IMR-90 (cell line): Measurements from ENCODE around the gene BLVRB. TPM values are rescaled to one million over a fixed set of nuclear protein-coding genes. Genes with fewer than 3 reads are reported as not detected.

ENCODE experiments used
- ATAC-seq: fragments of 200-7000 bp; cut with Tn5 transposase; 2 replicates; pipeline ENCODE4 v1.9.1; 2020; ENCODE audit warnings: low read depth, mild to moderate bottlenecking, moderate library complexity
- BruUV-seq: library from RNA; stranded (reverse); fragments of 400-500 nt; replicated peaks from 2 replicates; lab custom pipeline; 2021; lab: Mats Ljungman, UMichigan
- CTCF ChIA-PET: fragments of 300-600 bp; formaldehyde crosslinking; extraction: SDS; loops from one replicate; lab custom pipeline; 2021; ENCODE audit warnings: antibody characterized with exemption; lab: Yijun Ruan, JAX
- POLR2A ChIA-PET: fragments of 300-600 bp; sonication (Branson Sonifier 250); formaldehyde crosslinking; loops from one replicate; lab custom pipeline; 2022; ENCODE audit warnings: antibody characterized with exemption; ENCODE audit not compliant: unreplicated experiment; lab: Charles Lee
- DNase-seq: peaks from one replicate; pipeline ENCODE4 v3.0.0; 2013
- H2AFZ ChIP-seq: replicated peaks from 2 replicates; pipeline ENCODE3; 2013; ENCODE audit warnings: low read length, mild to moderate bottlenecking; ENCODE audit not compliant: poor library complexity
- H2AK5ac ChIP-seq: 2 replicates; pipeline ENCODE4 v1.6.1; 2013; ENCODE audit warnings: low read depth, low read length, inconsistent platforms
- H2AK9ac ChIP-seq: replicated peaks from 2 replicates; pipeline ENCODE3; 2013; ENCODE audit warnings: mild to moderate bottlenecking, low read depth, low read length, moderate library complexity; ENCODE audit not compliant: poor library complexity
- H2BK120ac ChIP-seq: 2 replicates; pipeline ENCODE4 v1.6.1; 2013; ENCODE audit warnings: low read depth, low read length, inconsistent platforms
- H2BK15ac ChIP-seq: 3 replicates; pipeline ENCODE4 v1.6.1; 2013; ENCODE audit warnings: low read depth, low read length, inconsistent platforms
- H2BK20ac ChIP-seq: 2 replicates; pipeline ENCODE4 v1.6.1; 2013; ENCODE audit warnings: low read depth, mild to moderate bottlenecking, inconsistent platforms, low read length, moderate library complexity
- H2BK5ac ChIP-seq: 2 replicates; pipeline ENCODE4 v1.6.1; 2013; ENCODE audit warnings: mild to moderate bottlenecking, low read depth, low read length, inconsistent platforms; ENCODE audit not compliant: poor library complexity, severe bottlenecking
- H3K14ac ChIP-seq: replicated peaks from 2 replicates; pipeline ENCODE4 v1.6.1; 2013; ENCODE audit warnings: low read depth, low read length, inconsistent platforms
- H3K18ac ChIP-seq: 2 replicates; pipeline ENCODE4 v1.6.1; 2013; ENCODE audit warnings: low read depth, low read length, control low read depth
- H3K23ac ChIP-seq: 2 replicates; pipeline ENCODE4 v1.6.1; 2013; ENCODE audit warnings: low read depth, low read length, inconsistent platforms
- H3K27ac ChIP-seq: 2 replicates; pipeline ENCODE4 v1.5.1; 2013; ENCODE audit warnings: mild to moderate bottlenecking, control low read depth, low read length; ENCODE audit not compliant: insufficient read depth
- H3K27me3 ChIP-seq: 2 replicates; pipeline ENCODE4 v1.6.1; 2013; ENCODE audit warnings: low read length; ENCODE audit not compliant: control insufficient read depth, insufficient read depth
- H3K36me3 ChIP-seq: 2 replicates; pipeline ENCODE4 v1.6.1; 2013; ENCODE audit warnings: low read length, mixed read lengths; ENCODE audit not compliant: control insufficient read depth, insufficient read depth
- H3K4ac ChIP-seq: 2 replicates; pipeline ENCODE4 v1.6.1; 2013; ENCODE audit warnings: low read depth, low read length, inconsistent platforms
- H3K4me1 ChIP-seq: 2 replicates; pipeline ENCODE4 v1.6.1; 2013; ENCODE audit warnings: low read length, mixed read lengths; ENCODE audit not compliant: control insufficient read depth, insufficient read depth
- H3K4me2 ChIP-seq: 2 replicates; pipeline ENCODE4 v1.6.1; 2013; ENCODE audit warnings: low read depth, mild to moderate bottlenecking, control low read depth, low read length, moderate library complexity
- H3K4me3 ChIP-seq: 2 replicates; pipeline ENCODE4 v1.5.1; 2013; ENCODE audit warnings: low read depth, mild to moderate bottlenecking, control low read depth, low read length, moderate library complexity; ENCODE audit not compliant: insufficient read depth
- H3K56ac ChIP-seq: 2 replicates; pipeline ENCODE4 v1.6.1; 2013; ENCODE audit warnings: low read length, inconsistent platforms; ENCODE audit not compliant: insufficient read depth; ENCODE audit errors: extremely low read depth
- H3K79me1 ChIP-seq, 2 experiments: 2 replicates each; pipeline ENCODE4 v1.6.1; 2013; ENCODE audit warnings: low read length in 2 of 2, inconsistent platforms in 1 of 2, low read depth in 1 of 2
- H3K9ac ChIP-seq: 2 replicates; pipeline ENCODE4 v1.6.1; 2013; ENCODE audit warnings: low read depth, low read length, control low read depth
- H3K9me1 ChIP-seq: 2 replicates; pipeline ENCODE4 v1.6.1; 2013; ENCODE audit warnings: low read length, inconsistent platforms; ENCODE audit not compliant: insufficient read depth
- H3K9me3 ChIP-seq: 2 replicates; pipeline ENCODE4 v1.6.1; 2013; ENCODE audit warnings: low read length; ENCODE audit not compliant: control insufficient read depth, insufficient read depth
- H4K20me1 ChIP-seq: 2 replicates; pipeline ENCODE4 v1.6.1; 2013; ENCODE audit warnings: low read length, inconsistent platforms; ENCODE audit not compliant: insufficient read depth
- H4K5ac ChIP-seq: 2 replicates; pipeline ENCODE4 v1.6.1; 2013; ENCODE audit warnings: mild to moderate bottlenecking, low read depth, low read length, control low read depth
- H4K8ac ChIP-seq, 2 experiments: 2 replicates each; pipeline ENCODE4 v1.6.1; 2013; ENCODE audit warnings: low read depth in 2 of 2, low read length in 2 of 2, control low read depth in 1 of 2, inconsistent platforms in 1 of 2
- H4K91ac ChIP-seq: 2 replicates; pipeline ENCODE4 v1.6.1; 2013; ENCODE audit warnings: low read depth, low read length, inconsistent platforms; ENCODE audit not compliant: insufficient read depth
- CTCF ChIP-seq: conservative IDR thresholded peaks from 2 replicates; pipeline ENCODE4 v1.5.1; 2012; ENCODE audit warnings: mild to moderate bottlenecking, low read depth, low read length, improper control_type of control experiment
- ELK1 ChIP-seq: fragments of 150-350 bp; IDR thresholded peaks from 2 replicates; pipeline ENCODE4 v1.6.1; 2016; ENCODE audit warnings: low read depth, mild to moderate bottlenecking, low read length, moderate library complexity, borderline replicate concordance
- FOS ChIP-seq: fragments of 150-350 bp; IDR thresholded peaks from 2 replicates; pipeline ENCODE4 v1.6.1; 2016; ENCODE audit warnings: low read depth, low read length
- MAFK ChIP-seq: IDR thresholded peaks from 2 replicates; pipeline ENCODE4 v1.6.1; 2012; ENCODE audit warnings: low read depth, low read length, improper control_type of control experiment
- MAZ ChIP-seq: IDR thresholded peaks from 2 replicates; pipeline ENCODE4 v1.6.1; 2012; ENCODE audit warnings: low read depth, mild to moderate bottlenecking, low read length, improper control_type of control experiment, moderate library complexity, borderline replicate concordance
- MXI1 ChIP-seq: IDR thresholded peaks from 2 replicates; pipeline ENCODE4 v1.6.1; 2012; ENCODE audit warnings: low read depth, mild to moderate bottlenecking, low read length, moderate library complexity, borderline replicate concordance
- NFE2L2 ChIP-seq: fragments of 150-350 bp; IDR thresholded peaks from 2 replicates; pipeline ENCODE4 v1.6.1; 2016; ENCODE audit warnings: low read depth, mild to moderate bottlenecking, low read length
- POLR2A ChIP-seq: IDR thresholded peaks from 2 replicates; pipeline ENCODE4 v1.6.1; 2012; ENCODE audit warnings: mild to moderate bottlenecking, low read depth, low read length
- RFX5 ChIP-seq: IDR thresholded peaks from 2 replicates; pipeline ENCODE4 v1.8.0; 2012; ENCODE audit warnings: low read depth, mild to moderate bottlenecking, low read length, moderate library complexity
- SMC3 ChIP-seq: fragments of 150-350 bp; IDR thresholded peaks from 2 replicates; pipeline ENCODE4 v1.6.1; 2016; ENCODE audit warnings: low read depth, mild to moderate bottlenecking, antibody characterized with exemption, low read length, moderate library complexity
- USF2 ChIP-seq: fragments of 150-350 bp; IDR thresholded peaks from 2 replicates; pipeline ENCODE4 v1.6.1; 2017; ENCODE audit warnings: mild to moderate bottlenecking, antibody characterized with exemption, low read length, low read depth
- WGBS, 2 experiments: methylation state at CpG; one replicate each; pipeline versions ENCODE4 v1.1.5 to v1.1.7; 2013; ENCODE audit warnings: missing lambda C conversion rate in 2 of 2; ENCODE audit not compliant: insufficient read length in 1 of 2; ENCODE audit errors: extremely low coverage in 2 of 2; 5-methylcytosine and 5-hydroxymethylcytosine counted together
- dilution Hi-C: fragments of 300-500 bp; cut with HindIII; formaldehyde crosslinking; loops from one replicate; pipeline ENCODE4 v1.14.3; 2018; ENCODE audit warnings: low sequenced_read_pairs; ENCODE audit not compliant: unreplicated experiment
- in situ Hi-C: fragments of 300-500 bp; cut with MboI; formaldehyde crosslinking; loops from 3 replicates; pipeline ENCODE4 v1.14.3; 2019; ENCODE audit warnings: low sequenced_read_pairs, inconsistent platforms, mixed read lengths
- intact Hi-C: fragments of 100-400 bp; cut with micrococcal nuclease; formaldehyde crosslinking; loops from 2 replicates; pipeline ENCODE4 v1.10.0; 2022
- polyA plus RNA-seq, 3 experiments: library from polyadenylated mRNA; depleted of rRNA; stranded (reverse); fragments of >200 nt; gene quantifications; 2 replicates each; pipeline ENCODE4 v1.2.3, GENCODE V29; 2012; ENCODE audit warnings: low replicate concordance in 1 of 3
- total RNA-seq: library from RNA; depleted of rRNA; stranded (reverse); fragments of >200 nt; gene quantifications from 2 replicates; pipeline ENCODE4 v1.2.3, GENCODE V29; 2012

The BLVRB gene
- total and polyA plus RNA-seq, 2 of the 4 experiments (the other 2 are of a cell fraction) = 65.2 to 102 TPM

- Histone ChIP-seq H4K91ac (no peak overlapping the region), H3K27me3 (peaks cover 47% of the 10 kb centered on the region), H4K8ac (no peak overlapping the region), H3K56ac (no peak overlapping the region), H2AK5ac (no peak overlapping the region), H3K9ac (no peak overlapping the region), H3K4ac (no peak overlapping the region), H3K14ac (no peak overlapping the region), H4K5ac (no peak overlapping the region), H3K9me1 (no peaks in the 10 kb centered on the region; the same call in 1 of the 2 replicates), H3K79me1 (no peaks in the 10 kb centered on the region), H2AK9ac (no peak overlapping the region), H3K4me1 (no peaks in the 10 kb centered on the region), H3K18ac (no peak overlapping the region), H2BK20ac (no peak overlapping the region), H2AFZ (no peak overlapping the region), H2BK5ac (no peak overlapping the region), H3K9me3 (no peaks in the 10 kb centered on the region), H3K27ac (no peak overlapping the region), H3K23ac (no peak overlapping the region), H4K20me1 (no peaks in the 10 kb centered on the region), H3K36me3 (no peaks in the 10 kb centered on the region), H2BK120ac (no peak overlapping the region), H3K4me2 (no peak overlapping the region), H2BK15ac (no peak overlapping the region), H3K4me3 (no peak overlapping the region)
- dilution Hi-C loops = no loop called here
- intact Hi-C loops = no loop called here
- ChIA-PET CTCF (interaction anchor here (1.0 kb wide), 1 partner anchor 37 kb away, joined by 8 read pairs; no protein-coding TSS in a partner anchor), POLR2A (no interaction called here)
- DNase-seq (no peak), ATAC-seq (no peak)
- BruUV-seq = no TSS peak
- WGBS, 2 experiments = 71% methylated on average over 19 of the region's 27 CpGs; no CpG with 5 or more reads in 1 of the 2 experiments
- in situ Hi-C loops = loop anchor here (25.0 kb wide), 2 partner anchors 201 to 376 kb away; no protein-coding TSS in a partner anchor
- TF ChIP-seq USF2 (no peak), FOS (no peak), ELK1 (no peak), MAFK (no peak), MXI1 (no peak), POLR2A (no peak), RFX5 (no peak), SMC3 (no peak), MAZ (no peak), CTCF (no peak), NFE2L2 (no peak)
These were observed 47.8 kb upstream of the BLVRB start for GRCh38 chr19:40513345-40513678.
